ENCODE data around the gene UBE2E2.

Gene UBE2E2

GRCh38 chr3:23422517-23422851 is 219.4 kb downstream of the UBE2E2 start:
- no peak for TF ChIP-seq CTCF (conservative IDR thresholded peaks at IDR 0.05; ENCODE audit: low read length)
- DNase-seq (ENCODE audit: low read depth), result peak; percentile 6
- no peak overlapping the region for H3K4me3 ChIP-seq (ENCODE audit: low read length)

GRCh38 chr3:23425410-23425809 is 222.3 kb downstream of the UBE2E2 start:
- no peak for TF ChIP-seq CTCF (conservative IDR thresholded peaks at IDR 0.05; ENCODE audit: low read length)
- no peak overlapping the region for H3K4me3 ChIP-seq (ENCODE audit: low read length)
- DNase-seq (ENCODE audit: low read depth), result no peak

- no peak for DNase-seq (ENCODE audit: low read depth)
- no peak for TF ChIP-seq CTCF (conservative IDR thresholded peaks at IDR 0.05; ENCODE audit: low read length)
- H3K4me3 ChIP-seq (ENCODE audit: low read length), result no peak overlapping the region
Observed at GRCh38 chr3:23430781-23431398, 227.8 kb downstream of the UBE2E2 start.

- DNase-seq (ENCODE audit: low read depth), result no peak
- H3K4me3 ChIP-seq (ENCODE audit: low read length), result no peak overlapping the region
- no peak for TF ChIP-seq CTCF (conservative IDR thresholded peaks at IDR 0.05; ENCODE audit: low read length)
Observed at GRCh38 chr3:23431764-23432163, 228.6 kb downstream of the UBE2E2 start.

- no peak for DNase-seq (ENCODE audit: low read depth)
- no peak overlapping the region for H3K4me3 ChIP-seq (ENCODE audit: low read length)
- TF ChIP-seq CTCF (conservative IDR thresholded peaks at IDR 0.05; ENCODE audit: low read length), result no peak
Observed at GRCh38 chr3:23435318-23435717, 232.2 kb downstream of the UBE2E2 start.

- H3K4me3 ChIP-seq (ENCODE audit: low read length), result no peak overlapping the region
- DNase-seq (ENCODE audit: low read depth), result no peak
- no peak for TF ChIP-seq CTCF (conservative IDR thresholded peaks at IDR 0.05; ENCODE audit: low read length)
Observed at GRCh38 chr3:23435904-23436303, 232.8 kb downstream of the UBE2E2 start.

- TF ChIP-seq CTCF (conservative IDR thresholded peaks at IDR 0.05; ENCODE audit: low read length), result no peak
- no peak for DNase-seq (ENCODE audit: low read depth)
Observed at GRCh38 chr3:23437484-23438145, 234.5 kb downstream of the UBE2E2 start.

More at GRCh38 chr3:23437484-23438145, 234.5 kb downstream of the UBE2E2 start:
- H3K4me3 ChIP-seq (ENCODE audit: low read length), result no peak overlapping the region
